Measurements from ENCODE around the gene BACH1.

The BACH1 gene

GRCh38 chr21:29305068-29305467, 6.3 kb downstream of the BACH1 start:
- Histone ChIP-seq H3K9me3 (ENCODE audit: control insufficient read depth in 1 of 2, low read length in 2 of 2) (no peaks in the 10 kb centered on the region), H3K4me3 (ENCODE audit: low read depth in 1 of 2, low read length in 2 of 2) (no peak overlapping the region), H3K27ac (ENCODE audit: low read length) (no peak overlapping the region), H3K27me3 (ENCODE audit: low read depth, low read length) (no peaks in the 10 kb centered on the region), H3K4me1 (ENCODE audit: control insufficient read depth in 1 of 2, insufficient read depth in 2 of 2, low read length in 2 of 2) (peaks cover 24 to 67% of the 10 kb centered on the region in 2 donors), H3K36me3 (ENCODE audit: control insufficient read depth in 1 of 2, insufficient read depth in 2 of 2, low read length in 2 of 2) (no peaks in the 10 kb centered on the region)

GRCh38 chr21:29305561-29305960, 6.8 kb downstream of the BACH1 start:
- no peak overlapping the region for H3K4me3 ChIP-seq (ENCODE audit: low read depth in 1 of 2, low read length in 2 of 2)
- H3K4me1 ChIP-seq (ENCODE audit: control insufficient read depth in 1 of 2, insufficient read depth in 2 of 2, low read length in 2 of 2) = peaks cover 24 to 62% of the 10 kb centered on the region in 2 donors
- H3K27ac ChIP-seq (ENCODE audit: low read length) = no peak overlapping the region
- no peaks in the 10 kb centered on the region for H3K27me3 ChIP-seq (ENCODE audit: low read depth, low read length)
- no peaks in the 10 kb centered on the region for H3K36me3 ChIP-seq (ENCODE audit: control insufficient read depth in 1 of 2, insufficient read depth in 2 of 2, low read length in 2 of 2)
- H3K9me3 ChIP-seq (ENCODE audit: control insufficient read depth in 1 of 2, low read length in 2 of 2) = no peaks in the 10 kb centered on the region

GRCh38 chr21:29306920-29307319, 8.2 kb downstream of the BACH1 start:
- H3K4me3 ChIP-seq (ENCODE audit: low read depth in 1 of 2, low read length in 2 of 2) = no peak overlapping the region
- H3K36me3 ChIP-seq (ENCODE audit: control insufficient read depth in 1 of 2, insufficient read depth in 2 of 2, low read length in 2 of 2) = no peaks in the 10 kb centered on the region
- H3K4me1 ChIP-seq (ENCODE audit: control insufficient read depth in 1 of 2, insufficient read depth in 2 of 2, low read length in 2 of 2) = peaks cover 24 to 49% of the 10 kb centered on the region in 2 donors
- H3K9me3 ChIP-seq (ENCODE audit: control insufficient read depth in 1 of 2, low read length in 2 of 2) = no peaks in the 10 kb centered on the region
- no peaks in the 10 kb centered on the region for H3K27me3 ChIP-seq (ENCODE audit: low read depth, low read length)
- no peak overlapping the region for H3K27ac ChIP-seq (ENCODE audit: low read length)

- peaks cover 19 to 44% of the 10 kb centered on the region in 2 donors for H3K4me1 ChIP-seq (ENCODE audit: control insufficient read depth in 1 of 2, insufficient read depth in 2 of 2, low read length in 2 of 2)
- H3K27ac ChIP-seq (ENCODE audit: low read length) = no peak overlapping the region
- H3K36me3 ChIP-seq (ENCODE audit: control insufficient read depth in 1 of 2, insufficient read depth in 2 of 2, low read length in 2 of 2) = no peaks in the 10 kb centered on the region
These were observed 9.2 kb downstream of the BACH1 start for GRCh38 chr21:29307718-29308455.

GRCh38 chr21:29308456-29308783, 9.7 kb downstream of the BACH1 start:
- Histone ChIP-seq H3K4me3 (ENCODE audit: low read depth in 1 of 2, low read length in 2 of 2) (no peak overlapping the region), H3K36me3 (ENCODE audit: control insufficient read depth in 1 of 2, insufficient read depth in 2 of 2, low read length in 2 of 2) (no peaks in the 10 kb centered on the region), H3K4me1 (ENCODE audit: control insufficient read depth in 1 of 2, insufficient read depth in 2 of 2, low read length in 2 of 2) (peaks cover 14 to 49% of the 10 kb centered on the region in 2 donors), H3K27ac (ENCODE audit: low read length) (no peak overlapping the region), H3K9me3 (ENCODE audit: control insufficient read depth in 1 of 2, low read length in 2 of 2) (no peaks in the 10 kb centered on the region), H3K27me3 (ENCODE audit: low read depth, low read length) (no peaks in the 10 kb centered on the region)

More at GRCh38 chr21:29307718-29308455, 9.2 kb downstream of the BACH1 start:
- H3K4me3 ChIP-seq (ENCODE audit: low read depth in 1 of 2, low read length in 2 of 2) = no peak overlapping the region
- no peaks in the 10 kb centered on the region for H3K9me3 ChIP-seq (ENCODE audit: control insufficient read depth in 1 of 2, low read length in 2 of 2)
- no peaks in the 10 kb centered on the region for H3K27me3 ChIP-seq (ENCODE audit: low read depth, low read length)

- H3K27ac ChIP-seq (ENCODE audit: low read length) = no peak overlapping the region
- no peaks in the 10 kb centered on the region for H3K9me3 ChIP-seq (ENCODE audit: control insufficient read depth in 1 of 2, low read length in 2 of 2)
- no peaks in the 10 kb centered on the region for H3K27me3 ChIP-seq (ENCODE audit: low read depth, low read length)
- no peak overlapping the region for H3K4me3 ChIP-seq (ENCODE audit: low read depth in 1 of 2, low read length in 2 of 2)
- no peaks in the 10 kb centered on the region for H3K36me3 ChIP-seq (ENCODE audit: control insufficient read depth in 1 of 2, insufficient read depth in 2 of 2, low read length in 2 of 2)
- peaks cover 19 to 41% of the 10 kb centered on the region in 2 donors for H3K4me1 ChIP-seq (ENCODE audit: control insufficient read depth in 1 of 2, insufficient read depth in 2 of 2, low read length in 2 of 2)
These were observed 11.0 kb downstream of the BACH1 start for GRCh38 chr21:29309703-29310102.

GRCh38 chr21:29311802-29312201, 13.1 kb downstream of the BACH1 start:
- Histone ChIP-seq H3K27ac (ENCODE audit: low read length) (no peak overlapping the region), H3K4me1 (ENCODE audit: control insufficient read depth in 1 of 2, insufficient read depth in 2 of 2, low read length in 2 of 2) (peaks cover 11 to 29% of the 10 kb centered on the region in 2 donors), H3K4me3 (ENCODE audit: low read depth in 1 of 2, low read length in 2 of 2) (no peak overlapping the region), H3K27me3 (ENCODE audit: low read depth, low read length) (no peaks in the 10 kb centered on the region), H3K36me3 (ENCODE audit: control insufficient read depth in 1 of 2, insufficient read depth in 2 of 2, low read length in 2 of 2) (no peaks in the 10 kb centered on the region), H3K9me3 (ENCODE audit: control insufficient read depth in 1 of 2, low read length in 2 of 2) (no peaks in the 10 kb centered on the region)

- no peaks in the 10 kb centered on the region for H3K27me3 ChIP-seq (ENCODE audit: low read depth, low read length)
- H3K4me3 ChIP-seq (ENCODE audit: low read depth in 1 of 2, low read length in 2 of 2) = no peak overlapping the region
- H3K27ac ChIP-seq (ENCODE audit: low read length) = no peak overlapping the region
- no peaks in the 10 kb centered on the region for H3K9me3 ChIP-seq (ENCODE audit: control insufficient read depth in 1 of 2, low read length in 2 of 2)
- peaks cover 6 to 22% of the 10 kb centered on the region in 2 donors for H3K4me1 ChIP-seq (ENCODE audit: control insufficient read depth in 1 of 2, insufficient read depth in 2 of 2, low read length in 2 of 2)
- no peaks in the 10 kb centered on the region for H3K36me3 ChIP-seq (ENCODE audit: control insufficient read depth in 1 of 2, insufficient read depth in 2 of 2, low read length in 2 of 2)
These were observed 14.3 kb downstream of the BACH1 start for GRCh38 chr21:29312981-29313380.

- H3K27me3 ChIP-seq (ENCODE audit: low read depth, low read length) = no peaks in the 10 kb centered on the region
- H3K36me3 ChIP-seq (ENCODE audit: control insufficient read depth in 1 of 2, insufficient read depth in 2 of 2, low read length in 2 of 2) = no peaks in the 10 kb centered on the region
- H3K27ac ChIP-seq (ENCODE audit: low read length) = no peak overlapping the region
- H3K4me3 ChIP-seq (ENCODE audit: low read depth in 1 of 2, low read length in 2 of 2) = no peak overlapping the region
- no peaks in the 10 kb centered on the region for H3K9me3 ChIP-seq (ENCODE audit: control insufficient read depth in 1 of 2, low read length in 2 of 2)
- peaks cover 12 to 30% of the 10 kb centered on the region in 2 donors for H3K4me1 ChIP-seq (ENCODE audit: control insufficient read depth in 1 of 2, insufficient read depth in 2 of 2, low read length in 2 of 2)
These were observed 15.1 kb downstream of the BACH1 start for GRCh38 chr21:29313662-29314408.

- Histone ChIP-seq H3K4me1 (ENCODE audit: control insufficient read depth in 1 of 2, insufficient read depth in 2 of 2, low read length in 2 of 2) (peaks cover 14 to 44% of the 10 kb centered on the region in 2 donors), H3K36me3 (ENCODE audit: control insufficient read depth in 1 of 2, insufficient read depth in 2 of 2, low read length in 2 of 2) (no peaks in the 10 kb centered on the region), H3K4me3 (ENCODE audit: low read depth in 1 of 2, low read length in 2 of 2) (no peak overlapping the region), H3K27ac (ENCODE audit: low read length) (no peak overlapping the region), H3K9me3 (ENCODE audit: control insufficient read depth in 1 of 2, low read length in 2 of 2) (no peaks in the 10 kb centered on the region), H3K27me3 (ENCODE audit: low read depth, low read length) (no peaks in the 10 kb centered on the region)
These were observed 16.5 kb downstream of the BACH1 start for GRCh38 chr21:29315131-29315749.

- Histone ChIP-seq H3K4me1 (ENCODE audit: control insufficient read depth in 1 of 2, insufficient read depth in 2 of 2, low read length in 2 of 2) (peaks cover 14 to 44% of the 10 kb centered on the region in 2 donors), H3K27ac (ENCODE audit: low read length) (no peak overlapping the region), H3K9me3 (ENCODE audit: control insufficient read depth in 1 of 2, low read length in 2 of 2) (no peaks in the 10 kb centered on the region), H3K4me3 (ENCODE audit: low read depth in 1 of 2, low read length in 2 of 2) (no peak overlapping the region), H3K27me3 (ENCODE audit: low read depth, low read length) (no peaks in the 10 kb centered on the region), H3K36me3 (ENCODE audit: control insufficient read depth in 1 of 2, insufficient read depth in 2 of 2, low read length in 2 of 2) (no peaks in the 10 kb centered on the region)
These were observed 17.5 kb downstream of the BACH1 start for GRCh38 chr21:29316029-29316742.
